Neural cell (in vitro differentiated cells): Measurements from ENCODE around the gene OXCT1. TPM values are rescaled to one million over a fixed set of nuclear protein-coding genes. Genes with fewer than 3 reads are reported as not detected.

ENCODE experiments used
- H2AFZ ChIP-seq: fragments of 200-600, 300-800 bp; sonication (generic), shearing (Covaris generic); 2 replicates; pipeline ENCODE4 v1.6.0; 2014; ENCODE audit warnings: low read depth, mild to moderate bottlenecking, antibody characterized with exemption, low read length, moderate library complexity
- H3F3A ChIP-seq: fragments of 200-600 bp; shearing (Covaris generic); 2 replicates; pipeline ENCODE4 v1.6.1; 2016; ENCODE audit warnings: mild to moderate bottlenecking, moderate library complexity, mixed read lengths, antibody characterized with exemption, low read length; ENCODE audit not compliant: insufficient read depth, poor library complexity, severe bottlenecking
- H3K27ac ChIP-seq: fragments of 200-600, 300-800 bp; sonication (generic), shearing (Covaris generic); 2 replicates; pipeline ENCODE4 v1.5.1; 2014; ENCODE audit warnings: mild to moderate bottlenecking, low read length, moderate library complexity
- H3K27me3 ChIP-seq: fragments of 300-800, 200-600 bp; sonication (generic), shearing (Covaris generic); 2 replicates; pipeline ENCODE4 v1.6.0; 2014; ENCODE audit warnings: mild to moderate bottlenecking, low read depth, low read length, moderate library complexity; ENCODE audit not compliant: insufficient read depth
- H3K36me3 ChIP-seq: fragments of 300-800, 200-600 bp; sonication (generic), shearing (Covaris generic); 2 replicates; pipeline ENCODE4 v1.5.1; 2014; ENCODE audit warnings: mild to moderate bottlenecking, antibody characterized with exemption, low read length, moderate library complexity; ENCODE audit not compliant: insufficient read depth
- H3K4me2 ChIP-seq: fragments of 300-800, 200-600 bp; sonication (generic), shearing (Covaris generic); 2 replicates; pipeline ENCODE4 v1.6.0; 2014; ENCODE audit warnings: mild to moderate bottlenecking, low read length
- H3K4me3 ChIP-seq: fragments of 300-800, 200-600 bp; sonication (generic), shearing (Covaris generic); 2 replicates; pipeline ENCODE4 v1.5.1; 2014; ENCODE audit warnings: mild to moderate bottlenecking, low read length, moderate library complexity
- H3K79me2 ChIP-seq: fragments of 200-600 bp; shearing (Covaris generic); replicated peaks from 2 replicates; pipeline ENCODE4 v1.6.0; 2014; ENCODE audit warnings: mild to moderate bottlenecking, low read length, moderate library complexity; ENCODE audit not compliant: insufficient read depth
- H3K9ac ChIP-seq: fragments of 300-800, 200-600 bp; sonication (generic), shearing (Covaris generic); 2 replicates; pipeline ENCODE4 v1.6.1; 2016; ENCODE audit warnings: mild to moderate bottlenecking, low read length, mixed read lengths
- H3K9me2 ChIP-seq: fragments of 200-600 bp; shearing (Covaris generic); 2 replicates; pipeline ENCODE4 v1.6.1; 2016; ENCODE audit warnings: mild to moderate bottlenecking, low read length, mixed read lengths; ENCODE audit not compliant: insufficient read depth
- H3K9me3 ChIP-seq: fragments of 200-600, 300-800 bp; sonication (generic), shearing (Covaris generic); 2 replicates; pipeline ENCODE4 v1.6.1; 2016; ENCODE audit warnings: mild to moderate bottlenecking, mixed run types, low read length, moderate library complexity, mixed read lengths
- H4K20me1 ChIP-seq: fragments of 200-600 bp; shearing (Covaris generic); 2 replicates; pipeline ENCODE4 v1.6.1; 2016; ENCODE audit warnings: mild to moderate bottlenecking, mixed run types; ENCODE audit not compliant: insufficient read depth
- EP300 ChIP-seq: fragments of 450-650 bp; conservative IDR thresholded peaks from 2 replicates; pipeline ENCODE4 v1.6.1; 2014; ENCODE audit warnings: antibody characterized with exemption, mild to moderate bottlenecking, moderate library complexity; ENCODE audit not compliant: poor library complexity, severe bottlenecking
- EZH2 ChIP-seq: fragments of 200-600, 300-800 bp; shearing (Covaris generic), sonication (generic); IDR thresholded peaks from 2 replicates; pipeline ENCODE4 v1.6.1; 2014; ENCODE audit warnings: antibody characterized with exemption, low read length, borderline replicate concordance, mild to moderate bottlenecking; ENCODE audit not compliant: insufficient read depth, poor library complexity, severe bottlenecking
- MXI1 ChIP-seq: fragments of 450-650 bp; conservative IDR thresholded peaks from 2 replicates; pipeline ENCODE4 v1.6.1; 2014; ENCODE audit warnings: antibody characterized with exemption, mild to moderate bottlenecking; ENCODE audit not compliant: poor library complexity, severe bottlenecking
- POLR2AphosphoS5 ChIP-seq: IDR thresholded peaks from 2 replicates; pipeline ENCODE4 v1.6.1; 2012
- RAD21 ChIP-seq: fragments of 450-650 bp; conservative IDR thresholded peaks from 2 replicates; pipeline ENCODE4 v1.6.1; 2014; ENCODE audit warnings: antibody characterized with exemption, mild to moderate bottlenecking, moderate library complexity
- SMC3 ChIP-seq: fragments of 450-650 bp; conservative IDR thresholded peaks from 2 replicates; pipeline ENCODE4 v1.6.1; 2014; ENCODE audit warnings: antibody characterized with exemption, mild to moderate bottlenecking, moderate library complexity; ENCODE audit not compliant: poor library complexity
- TAF1 ChIP-seq: IDR thresholded peaks from 2 replicates; pipeline ENCODE4 v1.6.1; 2012; ENCODE audit warnings: low read depth
- polyA plus RNA-seq: library from polyadenylated mRNA; depleted of rRNA; stranded (reverse); fragments of >200 nt; gene quantifications from 2 replicates; pipeline ENCODE4 v1.2.3, GENCODE V29; 2014
- TF ChIP-seq, protein P1 (sequence below): IDR thresholded peaks from 2 replicates; pipeline ENCODE4 v1.6.1; 2012; ENCODE audit warnings: borderline replicate concordance
- TF ChIP-seq, protein P2 (sequence below): fragments of 450-650 bp; IDR thresholded peaks from 2 replicates; pipeline ENCODE4 v1.5.1; 2014; ENCODE audit warnings: antibody characterized with exemption, mild to moderate bottlenecking, moderate library complexity; ENCODE audit not compliant: poor library complexity, severe bottlenecking

Gene OXCT1
- polyA plus RNA-seq, 1 donor from 2014 or later: 90.5 TPM

GRCh38 chr5:41707853-41708603 lies 162.2 kb downstream of the OXCT1 start:
- Histone ChIP-seq H3K9ac (no peak overlapping the region), H3K27me3 (no peaks in the 10 kb centered on the region), H3K4me2 (no peak overlapping the region), H3K36me3 (no peaks in the 10 kb centered on the region), H3K27ac (no peak overlapping the region), H3K4me3 (no peak overlapping the region), H4K20me1 (no peaks in the 10 kb centered on the region), H3K9me3 (no peaks in the 10 kb centered on the region), H2AFZ (no peak overlapping the region), H3K9me2 (no peaks in the 10 kb centered on the region), H3K79me2 (no peaks in the 10 kb centered on the region), H3F3A (no peaks in the 10 kb centered on the region)
- TF ChIP-seq TAF1: no peak
- TF ChIP-seq, protein P1, sequence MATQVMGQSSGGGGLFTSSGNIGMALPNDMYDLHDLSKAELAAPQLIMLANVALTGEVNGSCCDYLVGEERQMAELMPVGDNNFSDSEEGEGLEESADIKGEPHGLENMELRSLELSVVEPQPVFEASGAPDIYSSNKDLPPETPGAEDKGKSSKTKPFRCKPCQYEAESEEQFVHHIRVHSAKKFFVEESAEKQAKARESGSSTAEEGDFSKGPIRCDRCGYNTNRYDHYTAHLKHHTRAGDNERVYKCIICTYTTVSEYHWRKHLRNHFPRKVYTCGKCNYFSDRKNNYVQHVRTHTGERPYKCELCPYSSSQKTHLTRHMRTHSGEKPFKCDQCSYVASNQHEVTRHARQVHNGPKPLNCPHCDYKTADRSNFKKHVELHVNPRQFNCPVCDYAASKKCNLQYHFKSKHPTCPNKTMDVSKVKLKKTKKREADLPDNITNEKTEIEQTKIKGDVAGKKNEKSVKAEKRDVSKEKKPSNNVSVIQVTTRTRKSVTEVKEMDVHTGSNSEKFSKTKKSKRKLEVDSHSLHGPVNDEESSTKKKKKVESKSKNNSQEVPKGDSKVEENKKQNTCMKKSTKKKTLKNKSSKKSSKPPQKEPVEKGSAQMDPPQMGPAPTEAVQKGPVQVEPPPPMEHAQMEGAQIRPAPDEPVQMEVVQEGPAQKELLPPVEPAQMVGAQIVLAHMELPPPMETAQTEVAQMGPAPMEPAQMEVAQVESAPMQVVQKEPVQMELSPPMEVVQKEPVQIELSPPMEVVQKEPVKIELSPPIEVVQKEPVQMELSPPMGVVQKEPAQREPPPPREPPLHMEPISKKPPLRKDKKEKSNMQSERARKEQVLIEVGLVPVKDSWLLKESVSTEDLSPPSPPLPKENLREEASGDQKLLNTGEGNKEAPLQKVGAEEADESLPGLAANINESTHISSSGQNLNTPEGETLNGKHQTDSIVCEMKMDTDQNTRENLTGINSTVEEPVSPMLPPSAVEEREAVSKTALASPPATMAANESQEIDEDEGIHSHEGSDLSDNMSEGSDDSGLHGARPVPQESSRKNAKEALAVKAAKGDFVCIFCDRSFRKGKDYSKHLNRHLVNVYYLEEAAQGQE: no peak
- TF ChIP-seq RAD21: no peak
- TF ChIP-seq POLR2AphosphoS5: no peak
- no peak for TF ChIP-seq MXI1
- TF ChIP-seq SMC3: no peak
- TF ChIP-seq EZH2: no peak
- TF ChIP-seq, protein P2, sequence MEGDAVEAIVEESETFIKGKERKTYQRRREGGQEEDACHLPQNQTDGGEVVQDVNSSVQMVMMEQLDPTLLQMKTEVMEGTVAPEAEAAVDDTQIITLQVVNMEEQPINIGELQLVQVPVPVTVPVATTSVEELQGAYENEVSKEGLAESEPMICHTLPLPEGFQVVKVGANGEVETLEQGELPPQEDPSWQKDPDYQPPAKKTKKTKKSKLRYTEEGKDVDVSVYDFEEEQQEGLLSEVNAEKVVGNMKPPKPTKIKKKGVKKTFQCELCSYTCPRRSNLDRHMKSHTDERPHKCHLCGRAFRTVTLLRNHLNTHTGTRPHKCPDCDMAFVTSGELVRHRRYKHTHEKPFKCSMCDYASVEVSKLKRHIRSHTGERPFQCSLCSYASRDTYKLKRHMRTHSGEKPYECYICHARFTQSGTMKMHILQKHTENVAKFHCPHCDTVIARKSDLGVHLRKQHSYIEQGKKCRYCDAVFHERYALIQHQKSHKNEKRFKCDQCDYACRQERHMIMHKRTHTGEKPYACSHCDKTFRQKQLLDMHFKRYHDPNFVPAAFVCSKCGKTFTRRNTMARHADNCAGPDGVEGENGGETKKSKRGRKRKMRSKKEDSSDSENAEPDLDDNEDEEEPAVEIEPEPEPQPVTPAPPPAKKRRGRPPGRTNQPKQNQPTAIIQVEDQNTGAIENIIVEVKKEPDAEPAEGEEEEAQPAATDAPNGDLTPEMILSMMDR: no peak
- TF ChIP-seq EP300: no peak

DNA sequence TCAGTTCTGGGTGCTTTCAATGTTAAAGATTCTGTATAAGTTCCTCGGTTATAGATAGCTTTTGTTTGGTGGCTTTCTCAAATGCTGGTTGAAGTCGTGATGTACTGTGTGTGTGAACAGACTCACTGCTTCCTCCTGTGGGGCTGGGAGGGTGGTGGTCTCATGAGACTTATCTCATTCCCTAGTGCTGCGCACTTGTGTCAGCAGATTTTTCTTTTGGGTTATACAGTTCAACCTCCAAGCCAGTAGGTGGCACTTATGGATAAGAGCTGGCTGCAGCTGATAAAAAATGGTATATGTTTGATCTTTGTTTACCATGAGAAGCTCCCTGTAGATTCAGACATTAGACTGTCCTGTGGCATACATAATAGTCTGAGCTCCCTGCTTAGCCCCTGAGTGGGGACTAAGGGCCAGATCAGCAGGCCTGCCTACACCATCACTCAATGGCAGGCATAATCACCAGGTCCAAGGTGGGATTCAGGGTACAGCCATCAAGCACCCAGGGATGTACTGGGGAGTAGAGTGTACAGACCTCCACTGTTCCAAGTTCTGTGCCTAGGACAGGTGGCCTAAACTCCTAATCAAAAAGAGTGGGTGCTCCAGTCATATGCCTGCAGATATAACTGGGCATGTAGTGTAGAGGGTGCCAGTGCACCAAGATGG lies 174.2 kb downstream of the OXCT1 start:
- H3K79me2 ChIP-seq: no peaks in the 10 kb centered on the region
- no peaks in the 10 kb centered on the region for H3K27me3 ChIP-seq
- no peak overlapping the region for H3K9ac ChIP-seq
- H3F3A ChIP-seq: no peaks in the 10 kb centered on the region
- H3K4me2 ChIP-seq: no peak overlapping the region
- TF ChIP-seq, protein P1: no peak
- H3K9me2 ChIP-seq: no peaks in the 10 kb centered on the region
- no peaks in the 10 kb centered on the region for H3K9me3 ChIP-seq
- no peaks in the 10 kb centered on the region for H3K36me3 ChIP-seq
- no peak overlapping the region for H2AFZ ChIP-seq
- no peak overlapping the region for H3K4me3 ChIP-seq
- no peak overlapping the region for H3K27ac ChIP-seq
- H4K20me1 ChIP-seq: no peaks in the 10 kb centered on the region
